ENCODE measurements around the gene MC1R. TPM values are rescaled to one million over a fixed set of nuclear protein-coding genes. Genes with fewer than 3 reads are reported as not detected.

The MC1R gene
- total and polyA plus RNA-seq, 2 of the 4 experiments (the other 2 are of a cell fraction) = 3.8 to 9.5 TPM

- no peak overlapping the region for H3K27ac ChIP-seq (ENCODE audit: insufficient read depth, low read length)
- no peak overlapping the region for H2AK5ac ChIP-seq (ENCODE audit: low read depth, low read length)
- no peak for DNase-seq
- peaks cover 4% of the 10 kb centered on the region for H3K9me1 ChIP-seq (ENCODE audit: insufficient read depth, low read length)
- no peak overlapping the region for H3K56ac ChIP-seq (ENCODE audit: extremely low read depth, insufficient read depth, low read length)
- intact Hi-C loops (cut with micrococcal nuclease) = no loop called here
- dilution Hi-C loops (cut with HindIII; ENCODE audit: low sequenced_read_pairs, unreplicated experiment) = no loop called here
- H4K91ac ChIP-seq (ENCODE audit: insufficient read depth, low read depth, low read length) = no peak overlapping the region
- no peak overlapping the region for H4K8ac ChIP-seq (ENCODE audit: low read depth in 2 of 2, low read length in 2 of 2)
- no peaks in the 10 kb centered on the region for H3K27me3 ChIP-seq (ENCODE audit: control insufficient read depth, insufficient read depth, low read length)
- BruUV-seq (replicated peaks) = no TSS peak
- H2BK120ac ChIP-seq (ENCODE audit: low read depth, low read length) = no peak overlapping the region
- H3K4me1 ChIP-seq (ENCODE audit: control insufficient read depth, insufficient read depth, low read length) = no peaks in the 10 kb centered on the region
- TF ChIP-seq BHLHE40 (IDR thresholded peaks at IDR 0.05; ENCODE audit: low read depth, low read length) (no peak), CEBPB (IDR thresholded peaks at IDR 0.05; ENCODE audit: low read depth, low read length) (no peak), CHD1 (IDR thresholded peaks at IDR 0.05; ENCODE audit: low read depth, low read length) (no peak), MXI1 (IDR thresholded peaks at IDR 0.05; ENCODE audit: borderline replicate concordance, low read depth, low read length) (no peak), RAD21 (IDR thresholded peaks at IDR 0.05; ENCODE audit: low read length) (no peak), RCOR1 (IDR thresholded peaks at IDR 0.05; ENCODE audit: insufficient replicate concordance, low read length) (no peak), NFE2L2 (IDR thresholded peaks at IDR 0.05; ENCODE audit: low read depth, low read length) (no peak), MAZ (IDR thresholded peaks at IDR 0.05; ENCODE audit: borderline replicate concordance, low read depth, low read length) (no peak), POLR2A (IDR thresholded peaks at IDR 0.05; ENCODE audit: low read depth, low read length) (no peak), FOS (IDR thresholded peaks at IDR 0.05; ENCODE audit: low read depth, low read length) (no peak), ELK1 (IDR thresholded peaks at IDR 0.05; ENCODE audit: borderline replicate concordance, low read depth, low read length) (no peak)
- no peaks in the 10 kb centered on the region for H3K9me3 ChIP-seq (ENCODE audit: control insufficient read depth, insufficient read depth, low read length)
- no peak overlapping the region for H2AK9ac ChIP-seq (replicated peaks; ENCODE audit: low read depth, low read length, poor library complexity)
- H2AFZ ChIP-seq (replicated peaks; ENCODE audit: low read length, poor library complexity) = no peak overlapping the region
- H4K20me1 ChIP-seq (ENCODE audit: insufficient read depth, low read length) = peaks cover 49% of the 10 kb centered on the region
- ChIA-PET POLR2A (ENCODE audit: unreplicated experiment) (no interaction called here), CTCF (no interaction called here)
- H3K4me3 ChIP-seq (ENCODE audit: insufficient read depth, low read depth, low read length) = no peak overlapping the region
- H2BK20ac ChIP-seq (ENCODE audit: low read depth, low read length) = no peak overlapping the region
- 92% methylated on average over 6 of the region's 9 CpGs; no CpG with 5 or more reads in 1 of the 2 experiments for WGBS, 2 experiments (ENCODE audit: extremely low coverage in 2 of 2, insufficient read length in 1 of 2)
- no peak overlapping the region for H3K9ac ChIP-seq (ENCODE audit: low read depth, low read length)
- no peak overlapping the region for H4K5ac ChIP-seq (ENCODE audit: low read depth, low read length)
- no peak overlapping the region for H3K4ac ChIP-seq (ENCODE audit: low read depth, low read length)
- no peak overlapping the region for H3K18ac ChIP-seq (ENCODE audit: low read depth, low read length)
- no peak overlapping the region for H2BK15ac ChIP-seq (ENCODE audit: low read depth, low read length)
- peaks cover 15 to 56% of the 10 kb centered on the region in 2 experiments for H3K79me1 ChIP-seq (ENCODE audit: low read depth in 1 of 2, low read length in 2 of 2)
- no peak for ATAC-seq (ENCODE audit: low read depth)
- no peak overlapping the region for H3K14ac ChIP-seq (replicated peaks; ENCODE audit: low read depth, low read length)
- peaks cover 64% of the 10 kb centered on the region for H3K36me3 ChIP-seq (ENCODE audit: control insufficient read depth, insufficient read depth, low read length)
- no peak overlapping the region for H3K23ac ChIP-seq (ENCODE audit: low read depth, low read length)
- no peak overlapping the region for H3K4me2 ChIP-seq (ENCODE audit: low read depth, low read length)
- H2BK5ac ChIP-seq (ENCODE audit: low read depth, low read length, poor library complexity, severe bottlenecking) = no peak overlapping the region
- in situ Hi-C loops (cut with MboI; ENCODE audit: low sequenced_read_pairs) = no loop called here
Observed at GRCh38 chr16:89892635-89893034, 26.0 kb upstream of the MC1R start.

Data from IMR-90 (cell line).